Activated CD8-positive, alpha-beta T cell treated with anti-CD3 and anti-CD28 coated beads for 36 hours (primary cell): ENCODE results near the gene COL8A1. TPM values are rescaled to one million over a fixed set of nuclear protein-coding genes. Genes with fewer than 3 reads are reported as not detected.

Source experiments
- ATAC-seq: fragments of 200-7000 bp; cut with Tn5 transposase; one replicate; pipeline ENCODE4 v1.10.0; 2021; ENCODE audit warnings: mild to moderate bottlenecking, moderate library complexity
- CTCF ChIA-PET: fragments of 350-600 bp; sonication (Branson Sonifier 250); formaldehyde crosslinking; loops from one replicate; lab custom pipeline; 2021; ENCODE audit warnings: antibody characterized with exemption; lab: Charles Lee
- POLR2A ChIA-PET: fragments of 350-600 bp; sonication (Branson Sonifier 250); formaldehyde crosslinking; loops from one replicate; lab custom pipeline; 2021; ENCODE audit warnings: antibody characterized with exemption; lab: Charles Lee
- DNase-seq: peaks from one replicate; pipeline ENCODE4 v3.0.0-alpha.2; 2020
- H3K27ac Mint-ChIP-seq: one replicate; pipeline ENCODE4 v1.8.0; 2021; ENCODE audit warnings: mild to moderate bottlenecking, mixed read lengths
- H3K27me3 Mint-ChIP-seq: one replicate; pipeline ENCODE4 v1.8.0; 2021; ENCODE audit warnings: mixed read lengths
- H3K36me3 Mint-ChIP-seq: one replicate; pipeline ENCODE4 v1.8.0; 2021; ENCODE audit warnings: low read depth, mixed read lengths
- H3K4me1 Mint-ChIP-seq: one replicate; pipeline ENCODE4 v1.8.0; 2021; ENCODE audit warnings: low read depth, mixed read lengths
- H3K4me3 Mint-ChIP-seq: one replicate; pipeline ENCODE4 v1.8.0; 2021; ENCODE audit warnings: mild to moderate bottlenecking, moderate library complexity, mixed read lengths
- H3K9me3 Mint-ChIP-seq: one replicate; pipeline ENCODE4 v1.8.0; 2021; ENCODE audit warnings: mixed read lengths
- CTCF ChIP-seq: fragments of 200-600 bp; IDR thresholded peaks from one replicate; pipeline ENCODE4 v1.8.0; 2022; ENCODE audit warnings: antibody characterized with exemption, mild to moderate bottlenecking
- intact Hi-C: fragments of 100-400 bp; cut with micrococcal nuclease; formaldehyde crosslinking; loops from one replicate; pipeline ENCODE4 v1.10.0; 2022
- total RNA-seq, 2 experiments: library from RNA; stranded (reverse); gene quantifications; one replicate each; pipeline ENCODE4 v1.2.3, GENCODE V29; 2021

The COL8A1 gene
- total RNA-seq, 2 experiments from 2014 or later, result not detected

DNA sequence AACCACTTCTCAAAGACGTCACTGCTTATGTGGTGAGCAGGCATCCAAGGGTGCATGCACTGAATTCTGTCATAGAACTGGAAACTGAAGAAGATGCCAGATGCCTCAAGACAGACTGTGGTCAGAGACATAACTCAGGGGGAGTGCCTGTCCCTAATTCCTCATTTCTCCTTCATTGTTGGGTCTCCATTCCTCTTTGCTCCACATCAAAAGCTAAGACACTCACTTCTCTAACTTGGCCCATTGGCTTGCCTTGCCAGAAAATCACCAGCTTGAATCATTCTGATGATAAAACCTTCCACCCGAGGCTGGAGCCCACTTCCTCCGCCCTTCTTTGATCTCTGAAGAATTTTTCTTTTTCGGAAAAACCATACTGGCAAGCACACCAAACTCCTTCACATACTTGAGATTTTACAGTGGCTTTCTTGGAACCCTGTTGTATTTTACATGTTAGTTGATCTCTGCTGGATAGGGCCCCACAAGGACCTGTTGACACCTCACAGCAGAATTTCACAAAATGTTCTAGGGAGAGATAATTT lies 69.9 kb downstream of the COL8A1 start:
- ChIA-PET CTCF (no interaction called here), POLR2A (no interaction called here)
- Mint-ChIP-seq H3K4me3 (no peak overlapping the region), H3K9me3 (no peaks in the 10 kb centered on the region), H3K27me3 (no peaks in the 10 kb centered on the region), H3K36me3 (no peaks in the 10 kb centered on the region), H3K27ac (no peak overlapping the region), H3K4me1 (no peaks in the 10 kb centered on the region)
- TF ChIP-seq CTCF, result no peak
- ATAC-seq (no peak), DNase-seq (no peak)
- intact Hi-C loops, result no loop called here

GRCh38 chr3:99709686-99710085 lies 71.3 kb downstream of the COL8A1 start:
- no peak for ATAC-seq
- ChIA-PET POLR2A (no interaction called here), CTCF (no interaction called here)
- intact Hi-C loops, result no loop called here
- no peaks in the 10 kb centered on the region for H3K9me3 Mint-ChIP-seq
- no peak overlapping the region for H3K4me3 Mint-ChIP-seq
- no peaks in the 10 kb centered on the region for H3K4me1 Mint-ChIP-seq
- DNase-seq, result no peak
- peaks cover 2% of the 10 kb centered on the region for H3K27me3 Mint-ChIP-seq
- TF ChIP-seq CTCF, result no peak
- H3K36me3 Mint-ChIP-seq, result no peaks in the 10 kb centered on the region
- no peak overlapping the region for H3K27ac Mint-ChIP-seq

DNA sequence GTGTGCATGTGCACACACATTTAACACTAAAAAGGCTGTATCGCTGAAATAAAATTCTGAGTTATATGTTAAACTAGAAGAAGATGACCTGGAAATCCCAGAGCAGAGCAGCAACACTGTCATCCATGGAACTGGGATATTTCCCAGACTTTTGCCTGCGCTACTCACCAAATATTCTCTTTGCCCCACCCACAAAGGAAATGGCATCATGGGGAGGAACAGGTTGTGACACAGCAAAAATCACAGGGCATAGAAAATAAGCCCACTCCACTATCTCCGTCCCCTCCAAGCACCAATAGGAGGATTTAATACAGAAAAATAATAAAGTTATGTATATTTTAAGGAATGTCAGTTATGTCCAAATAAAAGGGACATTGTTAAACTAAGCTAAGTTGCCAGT lies 71.7 kb downstream of the COL8A1 start:
- no peak for DNase-seq
- no peak for TF ChIP-seq CTCF
- Mint-ChIP-seq H3K27me3 (peaks cover 2% of the 10 kb centered on the region), H3K9me3 (no peaks in the 10 kb centered on the region), H3K27ac (no peak overlapping the region), H3K36me3 (no peaks in the 10 kb centered on the region), H3K4me1 (no peaks in the 10 kb centered on the region), H3K4me3 (no peak overlapping the region)
- ChIA-PET CTCF (no interaction called here), POLR2A (no interaction called here)
- intact Hi-C loops, result no loop called here
- no peak for ATAC-seq

- ChIA-PET CTCF (no interaction called here), POLR2A (no interaction called here)
- no peak for TF ChIP-seq CTCF
- ATAC-seq (no peak), DNase-seq (no peak)
- intact Hi-C loops, result no loop called here
- no peak overlapping the region for H3K27ac Mint-ChIP-seq
- H3K27me3 Mint-ChIP-seq, result peaks cover 2% of the 10 kb centered on the region
- no peak overlapping the region for H3K4me3 Mint-ChIP-seq
- no peaks in the 10 kb centered on the region for H3K9me3 Mint-ChIP-seq
- H3K36me3 Mint-ChIP-seq, result no peaks in the 10 kb centered on the region
- no peaks in the 10 kb centered on the region for H3K4me1 Mint-ChIP-seq
Observed at GRCh38 chr3:99711351-99711750, 73.0 kb downstream of the COL8A1 start.

DNA sequence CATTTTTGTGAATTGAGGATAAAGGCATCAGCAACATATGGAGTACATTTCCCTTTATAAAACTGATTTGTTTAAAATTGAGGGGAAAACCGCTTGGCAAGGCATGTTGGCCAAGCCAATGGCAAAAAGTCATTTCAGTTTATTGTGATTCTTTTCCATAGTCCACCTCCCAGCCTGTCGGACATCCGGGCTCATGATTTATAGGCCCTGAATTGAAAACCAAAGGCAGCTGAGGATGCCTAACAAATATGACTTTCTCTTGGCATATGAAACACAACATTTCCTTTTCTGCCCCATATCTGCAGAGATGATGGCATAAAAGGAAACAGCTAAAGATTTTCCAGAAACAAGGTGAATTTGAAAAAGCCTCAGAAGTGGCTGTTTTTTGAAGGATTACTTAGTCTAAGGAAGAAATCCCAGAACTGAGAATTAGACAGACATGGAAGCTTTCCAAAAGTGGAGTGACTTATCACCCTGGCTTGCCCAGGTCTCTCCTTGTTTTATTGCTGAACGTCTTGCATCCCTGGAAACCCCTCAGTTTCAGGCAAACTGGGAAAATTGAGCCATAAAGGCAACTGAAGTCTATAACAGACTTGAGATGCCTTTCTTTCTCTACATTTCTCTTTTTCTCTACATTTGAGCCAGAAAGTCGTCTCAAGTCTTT lies 74.0 kb downstream of the COL8A1 start:
- POLR2A ChIA-PET, result no interaction called here
- no peak overlapping the region for H3K27ac Mint-ChIP-seq
- no peak overlapping the region for H3K4me3 Mint-ChIP-seq
- CTCF ChIA-PET, result no interaction called here
- no peaks in the 10 kb centered on the region for H3K9me3 Mint-ChIP-seq
- intact Hi-C loops, result no loop called here
- H3K4me1 Mint-ChIP-seq, result no peaks in the 10 kb centered on the region
- H3K36me3 Mint-ChIP-seq, result no peaks in the 10 kb centered on the region
- H3K27me3 Mint-ChIP-seq, result peaks cover 2% of the 10 kb centered on the region
- ATAC-seq (no peak), DNase-seq (no peak)
- TF ChIP-seq CTCF, result no peak
